TTC549 (cell line): Measurements from ENCODE around the gene MIB1.
"Not testable (repeated sequence)": the region's sequence is repeated elsewhere in the genome, so short reads cannot be mapped to it uniquely, and the experiment has no call there.

Experiments used
- FAIRE-seq: peaks from 2 replicates; lab custom pipeline; 2012; peaks lifted over from hg19 to GRCh38; lab: Jason Lieb, UNC

The MIB1 gene

GRCh38 chr18:21740538-21741311 is at the start of gene MIB1:
Gene MIB1 (plus strand): TSS chr18:21740792. CDS start chr18:21741584, 792 bp downstream.
- FAIRE-seq, result peak; percentile 94

DNA sequence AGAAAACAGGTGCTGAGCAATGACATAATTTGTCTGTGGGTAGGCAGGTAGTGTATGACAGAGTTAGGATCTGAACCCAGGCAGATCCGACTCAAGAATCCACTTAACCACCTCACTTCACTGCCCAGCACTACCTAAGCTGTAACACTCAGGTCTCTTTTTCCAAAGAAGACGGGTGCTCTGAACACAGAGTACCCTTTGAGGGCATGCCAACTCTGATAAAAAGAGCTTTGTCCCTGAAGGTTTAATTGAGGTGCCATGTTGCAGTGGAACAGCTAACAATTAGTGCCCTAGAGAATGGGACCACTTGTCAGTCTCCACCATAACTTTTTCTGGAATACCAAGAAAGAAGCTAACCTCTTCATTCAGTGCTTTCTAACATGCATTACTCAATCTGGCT is 47.3 kb upstream of the MIB1 start:
- no peak for FAIRE-seq

GRCh38 chr18:21700528-21701075 is 40.0 kb upstream of the MIB1 start:
- no peak for FAIRE-seq

DNA sequence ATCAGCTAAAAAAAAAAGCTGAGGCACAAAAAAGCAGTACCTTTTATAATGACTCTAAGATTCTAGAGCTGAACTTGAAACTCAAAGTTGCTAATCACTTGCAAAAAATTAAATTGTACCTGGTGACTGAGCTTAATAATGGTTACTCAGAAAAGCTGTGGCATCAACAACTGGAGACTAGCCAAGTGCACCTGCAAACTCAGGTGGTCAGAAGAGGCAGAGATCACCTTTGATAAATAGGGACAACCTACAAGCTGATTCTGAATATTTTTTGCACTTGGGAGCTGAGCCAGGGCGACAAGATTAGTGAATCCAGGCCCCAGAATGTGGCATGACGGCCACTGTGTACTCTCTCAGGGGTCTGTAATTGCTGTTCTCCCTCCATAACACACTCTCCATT is 39.0 kb upstream of the MIB1 start:
- FAIRE-seq, result no peak

GRCh38 chr18:21702602-21703001 is 38.0 kb upstream of the MIB1 start:
- no peak for FAIRE-seq

DNA sequence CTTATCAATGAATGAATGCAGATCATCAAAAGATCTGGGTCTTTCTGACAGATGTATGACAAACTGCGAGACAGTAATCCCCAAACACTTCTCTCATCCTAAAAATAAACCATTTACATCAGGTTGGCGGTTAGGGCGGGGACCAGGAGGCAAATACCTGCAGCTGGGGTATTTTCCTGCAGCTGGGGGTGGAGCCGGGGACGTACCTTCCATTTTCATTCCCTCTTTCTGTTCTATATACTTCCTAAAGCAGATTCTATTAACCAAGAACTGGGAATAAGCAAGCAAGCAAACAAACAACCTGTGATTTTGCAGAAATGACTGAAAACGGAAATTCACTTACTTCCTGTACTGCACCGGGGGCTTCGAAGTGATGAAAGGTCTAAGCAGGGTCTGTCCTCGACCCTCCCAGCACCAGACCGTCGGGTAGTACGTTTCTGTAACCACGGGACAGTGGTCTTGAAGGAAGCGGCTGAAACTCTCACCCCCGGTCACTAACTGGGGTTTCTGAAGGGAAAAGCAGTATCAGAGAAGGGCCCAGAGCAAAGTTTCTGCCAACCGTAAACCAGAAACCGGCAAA is 37.3 kb upstream of the MIB1 start:
- FAIRE-seq, result no peak

DNA sequence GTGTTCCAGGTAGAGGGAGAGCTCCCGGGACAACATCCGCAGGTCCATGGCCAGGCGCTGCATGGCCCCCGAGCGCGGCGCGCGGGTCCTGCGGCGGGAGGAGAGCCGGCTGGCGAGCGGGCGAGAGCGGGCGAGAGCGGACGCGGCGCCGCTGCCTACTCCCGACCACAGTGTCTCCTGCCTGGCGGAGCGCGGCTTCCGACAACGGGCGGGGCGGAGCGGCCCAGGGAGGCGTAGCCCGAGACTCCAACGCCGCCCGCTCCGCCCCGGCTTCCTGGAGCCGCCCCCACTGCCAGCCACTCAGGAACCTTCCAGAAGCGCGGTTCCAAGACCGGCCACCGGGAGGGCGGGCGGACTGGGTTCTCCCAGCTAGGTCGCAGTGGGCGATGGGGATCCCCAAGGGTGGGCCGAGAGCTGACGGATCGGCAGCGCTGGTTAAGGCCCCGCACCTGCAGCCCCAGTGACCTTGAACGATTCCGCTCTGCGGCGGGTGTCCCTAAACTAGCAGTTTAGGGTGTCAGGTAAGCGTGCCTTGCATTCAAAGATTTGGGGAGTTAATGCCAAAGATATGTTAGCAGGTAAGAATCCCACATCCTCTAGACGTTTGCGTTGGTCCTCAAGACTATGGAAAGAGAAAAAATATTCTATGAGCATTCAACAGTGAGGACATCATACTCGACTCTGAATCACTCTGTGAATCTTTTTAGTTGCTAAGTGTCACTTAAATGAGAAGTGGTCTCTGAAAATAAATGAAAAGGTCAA is 35.8 kb upstream of the MIB1 start, which contains the start of gene ABHD3:
ABHD3 (minus strand) TSS at position 172 of the 762 bp plus-strand sequence; CDS start at position 63, 109 bp downstream.
- FAIRE-seq, result no peak

GRCh38 chr18:21706386-21706865 is 34.2 kb upstream of the MIB1 start:
- no peak for FAIRE-seq

GRCh38 chr18:21707130-21707529 is 33.5 kb upstream of the MIB1 start:
- FAIRE-seq, result not testable (repeated sequence)

GRCh38 chr18:21714474-21714873 is 26.1 kb upstream of the MIB1 start:
- no peak for FAIRE-seq

DNA sequence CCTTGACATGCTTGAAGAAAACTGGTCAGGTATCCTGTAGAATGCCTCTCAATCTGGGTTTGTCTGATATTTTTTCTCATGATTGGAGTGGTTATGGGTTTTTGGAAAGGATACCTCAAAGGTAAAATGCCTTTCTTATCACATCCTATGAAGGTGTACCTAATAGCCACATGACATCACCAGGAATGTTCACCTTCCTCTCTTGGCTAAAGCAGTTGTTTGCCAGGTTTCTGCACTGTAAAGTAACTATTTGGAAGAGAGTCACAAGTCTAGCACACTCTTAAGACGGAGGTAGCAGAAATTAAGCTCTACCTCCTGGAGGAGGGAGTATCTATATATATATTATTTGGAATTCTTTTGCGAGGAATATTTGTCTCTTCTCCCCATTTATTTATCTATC is 17.9 kb upstream of the MIB1 start:
- no peak for FAIRE-seq

GRCh38 chr18:21725201-21725600 is 15.4 kb upstream of the MIB1 start:
- FAIRE-seq, result no peak

GRCh38 chr18:21727702-21728101 is 12.9 kb upstream of the MIB1 start:
- no peak for FAIRE-seq

- no peak for FAIRE-seq
Measured at GRCh38 chr18:21733011-21733410, 7.6 kb upstream of the MIB1 start.

- FAIRE-seq, result no peak
Measured at GRCh38 chr18:21735452-21736015, 5.1 kb upstream of the MIB1 start.

DNA sequence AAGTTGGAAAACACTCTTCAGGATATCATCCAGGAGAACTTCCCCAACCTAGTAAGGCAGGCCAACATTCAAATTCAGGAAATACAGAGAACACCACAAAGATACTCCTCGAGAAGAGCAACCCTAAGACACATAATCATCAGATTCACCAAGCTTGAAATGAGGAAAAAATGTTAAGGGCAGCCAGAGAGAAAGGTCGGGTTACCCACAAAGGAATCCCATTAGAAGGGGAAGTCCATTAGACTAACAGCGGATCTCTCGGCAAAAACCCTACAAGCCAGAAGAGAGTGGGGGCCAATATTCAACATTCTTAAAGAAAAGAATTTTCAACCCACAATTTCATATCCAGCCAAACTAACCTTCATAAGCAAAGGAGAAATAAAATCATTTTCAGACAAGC is 3.7 kb upstream of the MIB1 start:
- not testable (repeated sequence) for FAIRE-seq

DNA sequence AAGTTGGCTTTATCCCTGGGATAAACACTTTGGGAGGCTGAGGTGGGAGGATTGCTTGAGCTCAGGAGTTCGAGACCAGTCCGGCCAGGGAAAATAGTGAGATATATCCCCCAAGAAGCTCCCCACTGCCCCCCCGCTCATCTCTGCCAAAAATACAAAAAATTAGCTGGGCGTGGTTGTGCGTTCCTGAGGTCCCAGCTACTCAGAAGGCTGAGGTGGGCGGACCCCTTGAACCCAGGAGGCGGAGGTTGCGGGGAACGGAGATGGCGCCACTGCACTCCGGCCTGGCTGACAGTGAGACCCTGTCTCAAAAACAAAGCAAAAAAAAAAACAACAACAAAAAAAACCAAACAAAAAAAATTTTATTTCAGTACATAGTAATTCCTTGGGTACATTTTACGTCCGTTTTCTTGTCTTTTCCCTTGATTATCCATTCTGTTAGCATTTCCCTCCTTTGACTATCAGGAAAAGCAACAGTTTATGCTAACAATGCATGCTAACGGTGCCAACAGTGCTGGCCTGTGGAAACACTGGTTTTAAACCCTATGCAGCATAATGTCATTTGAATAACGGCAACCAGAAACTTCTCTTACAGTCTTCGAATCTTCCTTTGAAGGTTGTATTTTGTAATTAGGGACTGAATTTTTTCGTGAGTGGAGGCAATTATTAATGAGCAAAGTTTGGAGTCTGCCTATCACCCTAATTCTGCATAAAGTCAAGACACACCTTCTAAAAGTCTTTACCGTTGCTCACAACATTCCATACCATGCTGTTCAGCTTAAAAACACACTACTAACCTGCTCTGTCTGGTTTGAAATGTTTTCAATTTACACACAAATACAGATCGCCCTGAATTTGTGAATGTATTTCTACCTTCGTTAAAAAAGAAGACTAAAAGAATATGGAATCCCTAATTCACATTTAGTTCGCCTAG is 721 bp upstream of the MIB1 start:
- FAIRE-seq, result no peak

DNA sequence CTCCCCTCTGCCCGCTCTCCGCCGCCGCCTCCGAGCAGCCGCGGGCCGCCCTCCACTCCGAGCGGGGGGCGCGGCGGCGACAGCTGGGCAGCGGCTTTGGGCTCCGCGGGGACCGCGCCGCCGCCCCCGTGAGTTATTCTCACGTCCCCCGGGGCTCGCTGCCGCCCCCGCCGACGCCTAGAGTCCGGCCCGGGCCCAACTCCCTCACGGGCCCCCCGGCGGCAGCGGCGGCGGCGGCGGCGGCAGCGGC is 645 bp downstream of the MIB1 start:
- no peak for FAIRE-seq

- no peak for FAIRE-seq
Measured at GRCh38 chr18:21741562-21742314, 1.1 kb downstream of the MIB1 start.

GRCh38 chr18:21742315-21742687 is 1.7 kb downstream of the MIB1 start:
- no peak for FAIRE-seq
